ENCODE results near the gene CTAG1B. TPM values are rescaled to one million over a fixed set of nuclear protein-coding genes. Genes with fewer than 3 reads are reported as not detected.
"Not testable (repeated sequence)": the region's sequence is repeated elsewhere in the genome, so short reads cannot be mapped to it uniquely, and the experiment has no call there.

Gene CTAG1B
- total RNA-seq, 1 experiment from 2014 or later, result not detected

DNA sequence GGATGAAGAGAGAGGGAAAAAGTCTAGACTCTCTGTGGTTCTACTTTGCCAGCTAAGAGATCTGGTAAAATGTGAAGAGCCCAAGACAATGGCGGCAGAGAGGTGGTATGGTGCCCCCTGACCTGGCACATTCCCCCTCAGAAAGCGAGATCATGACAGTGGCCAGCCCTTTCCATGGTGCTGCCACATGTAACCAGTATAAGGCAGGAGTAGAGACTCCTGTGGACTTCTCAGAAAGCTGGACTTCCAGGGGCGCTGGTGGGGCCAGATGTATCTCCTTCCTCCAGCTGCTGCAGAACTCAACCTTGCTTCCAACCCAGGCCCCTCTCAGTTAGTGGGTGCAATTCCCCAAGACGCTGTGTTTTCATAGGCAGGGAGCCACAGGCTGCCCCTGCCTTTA lies 24.6 kb downstream of the CTAG1B start:
- intact Hi-C loops (cut with micrococcal nuclease), result no loop called here
- no peaks in the 10 kb centered on the region for H3K36me3 Mint-ChIP-seq (ENCODE audit: insufficient read depth, unreplicated experiment)
- peaks cover 8% of the 10 kb centered on the region for H3K9me3 Mint-ChIP-seq (ENCODE audit: unreplicated experiment)
- DNase-seq (ENCODE audit: unreplicated experiment), result no peak
- no peaks in the 10 kb centered on the region for H3K27me3 Mint-ChIP-seq (ENCODE audit: insufficient read depth, unreplicated experiment)
- TF ChIP-seq, protein P1, sequence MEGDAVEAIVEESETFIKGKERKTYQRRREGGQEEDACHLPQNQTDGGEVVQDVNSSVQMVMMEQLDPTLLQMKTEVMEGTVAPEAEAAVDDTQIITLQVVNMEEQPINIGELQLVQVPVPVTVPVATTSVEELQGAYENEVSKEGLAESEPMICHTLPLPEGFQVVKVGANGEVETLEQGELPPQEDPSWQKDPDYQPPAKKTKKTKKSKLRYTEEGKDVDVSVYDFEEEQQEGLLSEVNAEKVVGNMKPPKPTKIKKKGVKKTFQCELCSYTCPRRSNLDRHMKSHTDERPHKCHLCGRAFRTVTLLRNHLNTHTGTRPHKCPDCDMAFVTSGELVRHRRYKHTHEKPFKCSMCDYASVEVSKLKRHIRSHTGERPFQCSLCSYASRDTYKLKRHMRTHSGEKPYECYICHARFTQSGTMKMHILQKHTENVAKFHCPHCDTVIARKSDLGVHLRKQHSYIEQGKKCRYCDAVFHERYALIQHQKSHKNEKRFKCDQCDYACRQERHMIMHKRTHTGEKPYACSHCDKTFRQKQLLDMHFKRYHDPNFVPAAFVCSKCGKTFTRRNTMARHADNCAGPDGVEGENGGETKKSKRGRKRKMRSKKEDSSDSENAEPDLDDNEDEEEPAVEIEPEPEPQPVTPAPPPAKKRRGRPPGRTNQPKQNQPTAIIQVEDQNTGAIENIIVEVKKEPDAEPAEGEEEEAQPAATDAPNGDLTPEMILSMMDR (IDR thresholded peaks at IDR 0.05; ENCODE audit: unreplicated experiment), result no peak
- ChIA-PET CTCF (interaction anchor here (0.6 to 1.2 kb wide), 3 partner anchors 10 to 196 kb away, joined by 3 read pairs; no protein-coding TSS in a partner anchor), POLR2A (no interaction called here)
- H3K27ac Mint-ChIP-seq (ENCODE audit: low read depth, unreplicated experiment), result peak overlapping the region; percentile 40
- BruUV-seq (replicated peaks), result no TSS peak
- H3K4me3 Mint-ChIP-seq (ENCODE audit: unreplicated experiment), result no peak overlapping the region
- H3K4me1 Mint-ChIP-seq (ENCODE audit: insufficient read depth, unreplicated experiment), result peaks cover 31% of the 10 kb centered on the region

DNA sequence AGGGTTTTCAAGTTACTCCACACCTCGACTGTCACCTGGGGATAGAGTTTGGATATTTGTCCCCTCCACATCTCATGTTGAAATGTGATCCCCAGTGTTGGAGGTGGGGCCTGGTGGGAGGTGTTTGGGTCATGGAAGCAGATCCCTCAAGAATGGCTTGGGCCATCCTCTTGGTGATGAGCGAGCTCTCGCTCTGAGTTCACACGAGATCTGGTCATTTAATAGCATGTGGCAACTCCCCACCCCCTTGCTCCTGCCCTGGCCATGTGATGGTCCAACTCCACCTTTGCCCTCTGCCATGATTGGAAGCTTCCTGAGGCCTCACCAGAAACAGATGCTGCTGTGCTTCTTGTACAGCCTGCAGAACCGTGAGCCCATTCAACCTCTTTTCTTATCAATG lies 25.9 kb downstream of the CTAG1B start:
- Mint-ChIP-seq H3K9me3 (ENCODE audit: unreplicated experiment) (peaks cover 8% of the 10 kb centered on the region), H3K4me3 (ENCODE audit: unreplicated experiment) (no peak overlapping the region), H3K4me1 (ENCODE audit: insufficient read depth, unreplicated experiment) (peaks cover 30% of the 10 kb centered on the region), H3K36me3 (ENCODE audit: insufficient read depth, unreplicated experiment) (no peaks in the 10 kb centered on the region), H3K27me3 (ENCODE audit: insufficient read depth, unreplicated experiment) (no peaks in the 10 kb centered on the region), H3K27ac (ENCODE audit: low read depth, unreplicated experiment) (no peak overlapping the region)
- intact Hi-C loops (cut with micrococcal nuclease), result no loop called here
- BruUV-seq (replicated peaks), result no TSS peak
- POLR2A ChIA-PET, result no interaction called here
- no peak for DNase-seq (ENCODE audit: unreplicated experiment)
- TF ChIP-seq, protein P1 (IDR thresholded peaks at IDR 0.05; ENCODE audit: unreplicated experiment), result no peak
- CTCF ChIA-PET, result interaction anchor here (0.5 to 1.2 kb wide), 4 partner anchors 12 to 587 kb away, joined by 3 to 4 read pairs (median 3); no protein-coding TSS in a partner anchor

DNA sequence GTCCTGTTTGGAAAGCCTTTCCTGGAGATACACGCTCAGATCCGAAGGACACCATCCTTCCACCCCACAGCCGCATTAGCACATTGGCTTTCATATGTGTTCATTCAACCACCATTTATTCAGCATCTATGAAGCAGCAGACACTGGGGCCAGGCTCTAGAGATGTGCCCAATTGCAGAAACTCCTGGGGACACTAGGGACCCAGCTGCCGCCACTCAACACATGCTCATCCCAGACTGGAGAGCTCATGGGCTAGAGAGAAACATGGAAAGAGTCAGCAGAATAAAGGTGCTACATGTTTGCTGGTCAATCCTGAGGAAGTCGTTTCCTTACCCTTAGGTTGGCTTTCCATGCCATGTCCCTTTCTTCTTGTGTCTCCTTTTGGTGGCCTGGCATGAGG lies 26.6 kb downstream of the CTAG1B start:
- Mint-ChIP-seq H3K36me3 (ENCODE audit: insufficient read depth, unreplicated experiment) (no peaks in the 10 kb centered on the region), H3K27ac (ENCODE audit: low read depth, unreplicated experiment) (no peak overlapping the region), H3K27me3 (ENCODE audit: insufficient read depth, unreplicated experiment) (no peaks in the 10 kb centered on the region), H3K4me3 (ENCODE audit: unreplicated experiment) (no peak overlapping the region), H3K9me3 (ENCODE audit: unreplicated experiment) (peaks cover 8% of the 10 kb centered on the region), H3K4me1 (ENCODE audit: insufficient read depth, unreplicated experiment) (peaks cover 24% of the 10 kb centered on the region)
- ChIA-PET CTCF (interaction anchor here (0.7 kb wide), 1 partner anchor 125 kb away, joined by 4 read pairs; no protein-coding TSS in a partner anchor), POLR2A (no interaction called here)
- BruUV-seq (replicated peaks), result no TSS peak
- TF ChIP-seq, protein P1 (IDR thresholded peaks at IDR 0.05; ENCODE audit: unreplicated experiment), result no peak
- intact Hi-C loops (cut with micrococcal nuclease), result no loop called here
- no peak for DNase-seq (ENCODE audit: unreplicated experiment)

DNA sequence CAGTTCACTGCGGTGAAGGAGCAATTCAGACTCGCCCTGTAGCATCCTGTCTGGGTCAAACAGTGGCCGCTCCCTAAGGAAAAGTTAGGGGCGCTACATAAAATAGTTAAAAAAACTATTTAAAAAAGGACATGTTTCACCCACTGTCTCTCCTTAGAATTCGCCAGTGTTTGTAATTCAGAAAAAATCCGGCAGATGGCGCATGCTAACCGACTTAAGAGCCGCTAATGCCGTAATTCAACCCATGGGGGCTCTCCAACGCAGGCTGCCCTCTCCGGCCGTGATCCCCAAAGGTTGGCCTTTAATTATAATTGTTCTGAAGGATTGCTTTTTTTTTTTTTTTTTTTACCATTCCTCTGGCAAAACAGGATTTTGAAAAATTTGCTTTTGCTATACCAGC lies 28.7 kb downstream of the CTAG1B start:
- intact Hi-C loops (cut with micrococcal nuclease); CTCF ChIA-PET; H3K4me1 Mint-ChIP-seq (ENCODE audit: insufficient read depth, unreplicated experiment); H3K27ac Mint-ChIP-seq (ENCODE audit: low read depth, unreplicated experiment); H3K27me3 Mint-ChIP-seq (ENCODE audit: insufficient read depth, unreplicated experiment); H3K4me3 Mint-ChIP-seq (ENCODE audit: unreplicated experiment); H3K9me3 Mint-ChIP-seq (ENCODE audit: unreplicated experiment); H3K36me3 Mint-ChIP-seq (ENCODE audit: insufficient read depth, unreplicated experiment); POLR2A ChIA-PET; DNase-seq (ENCODE audit: unreplicated experiment); BruUV-seq (replicated peaks): not testable (repeated sequence)

DNA sequence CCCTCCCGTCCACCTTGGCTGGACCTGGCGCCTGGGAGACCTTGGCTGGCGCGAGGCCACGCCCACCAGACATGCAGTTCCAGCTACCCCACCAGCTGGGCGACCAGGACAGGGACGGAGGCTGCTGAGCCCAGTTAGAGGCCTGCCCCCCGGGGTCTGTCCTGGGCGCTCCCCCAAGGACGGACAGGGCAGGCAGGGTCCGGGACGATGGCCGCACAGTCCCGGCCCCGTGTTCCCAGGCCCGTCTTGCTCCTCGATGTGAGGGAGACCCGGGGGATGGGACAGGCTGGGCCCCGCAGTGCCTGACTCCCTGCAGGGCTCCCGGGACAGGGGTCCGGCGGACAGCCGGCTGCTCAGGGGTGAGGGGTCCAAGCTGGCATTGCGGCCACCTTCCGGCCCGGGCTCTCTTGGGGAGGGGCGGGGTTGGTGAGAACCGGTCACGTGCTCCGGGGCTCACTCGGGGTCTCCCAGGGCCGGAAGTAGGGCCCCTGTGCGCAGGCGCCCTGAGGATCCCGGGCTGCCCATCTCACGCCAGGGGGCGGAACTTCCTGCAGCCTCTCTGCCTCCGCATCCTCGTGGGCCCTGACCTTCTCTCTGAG lies 34.4 kb downstream of the CTAG1B start, which contains the start of gene CTAG1A:
TSS of gene CTAG1A (plus strand) at position 549 of the 599 bp plus-strand sequence. CDS start 74 bp downstream, outside the sequence.
- CTCF ChIA-PET; H3K4me1 Mint-ChIP-seq (ENCODE audit: insufficient read depth, unreplicated experiment); H3K36me3 Mint-ChIP-seq (ENCODE audit: insufficient read depth, unreplicated experiment); POLR2A ChIA-PET; H3K27me3 Mint-ChIP-seq (ENCODE audit: insufficient read depth, unreplicated experiment); DNase-seq (ENCODE audit: unreplicated experiment); H3K9me3 Mint-ChIP-seq (ENCODE audit: unreplicated experiment); intact Hi-C loops (cut with micrococcal nuclease); H3K27ac Mint-ChIP-seq (ENCODE audit: low read depth, unreplicated experiment); BruUV-seq (replicated peaks); H3K4me3 Mint-ChIP-seq (ENCODE audit: unreplicated experiment): not testable (repeated sequence)

DNA sequence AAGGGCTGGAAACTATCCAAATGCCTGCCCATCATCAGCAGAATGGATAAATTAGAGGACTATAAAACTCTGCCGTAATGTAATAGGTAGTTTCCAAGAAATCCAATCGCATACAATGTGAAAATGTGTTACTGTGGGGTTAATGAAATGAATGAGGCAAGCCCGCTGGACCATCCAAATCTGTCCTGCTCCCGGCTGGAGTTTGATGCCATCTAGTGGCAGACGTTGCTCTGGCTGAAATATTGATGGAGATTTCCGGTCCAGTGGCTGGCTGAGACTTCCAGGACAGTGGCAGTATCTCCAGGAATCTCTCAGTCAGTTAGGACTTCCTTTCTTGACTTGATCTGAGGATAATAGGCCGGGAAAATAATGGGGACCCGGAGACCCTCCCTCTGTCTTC lies 36.1 kb downstream of the CTAG1B start:
- H3K4me3 Mint-ChIP-seq (ENCODE audit: unreplicated experiment); H3K27me3 Mint-ChIP-seq (ENCODE audit: insufficient read depth, unreplicated experiment); intact Hi-C loops (cut with micrococcal nuclease); H3K4me1 Mint-ChIP-seq (ENCODE audit: insufficient read depth, unreplicated experiment); H3K9me3 Mint-ChIP-seq (ENCODE audit: unreplicated experiment); H3K36me3 Mint-ChIP-seq (ENCODE audit: insufficient read depth, unreplicated experiment); CTCF ChIA-PET; BruUV-seq (replicated peaks); DNase-seq (ENCODE audit: unreplicated experiment); POLR2A ChIA-PET; H3K27ac Mint-ChIP-seq (ENCODE audit: low read depth, unreplicated experiment): not testable (repeated sequence)

DNA sequence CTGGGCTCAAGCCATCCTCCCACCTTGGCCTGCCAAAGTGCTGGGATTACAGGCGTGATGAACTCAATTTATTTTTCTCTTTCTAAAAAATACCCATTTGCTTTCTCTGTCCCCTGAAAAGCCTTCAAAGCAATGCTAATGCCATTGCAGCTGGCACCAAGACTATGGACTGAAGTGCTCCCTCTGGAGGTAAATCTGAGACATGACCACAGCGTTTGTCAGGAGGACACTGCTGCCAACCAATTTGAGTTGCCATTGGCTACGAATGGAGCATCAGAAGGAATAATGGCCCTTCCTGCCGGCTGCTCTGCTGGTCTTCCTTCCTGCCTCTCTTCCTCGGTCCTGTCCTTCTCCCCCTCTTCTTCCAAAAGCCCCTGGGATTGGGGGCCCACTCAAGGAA lies 44.0 kb downstream of the CTAG1B start:
- intact Hi-C loops (cut with micrococcal nuclease); H3K27ac Mint-ChIP-seq (ENCODE audit: low read depth, unreplicated experiment); POLR2A ChIA-PET; BruUV-seq (replicated peaks); H3K27me3 Mint-ChIP-seq (ENCODE audit: insufficient read depth, unreplicated experiment); H3K36me3 Mint-ChIP-seq (ENCODE audit: insufficient read depth, unreplicated experiment); CTCF ChIA-PET; H3K4me1 Mint-ChIP-seq (ENCODE audit: insufficient read depth, unreplicated experiment); H3K4me3 Mint-ChIP-seq (ENCODE audit: unreplicated experiment); H3K9me3 Mint-ChIP-seq (ENCODE audit: unreplicated experiment); DNase-seq (ENCODE audit: unreplicated experiment): not testable (repeated sequence)
